ENCODE results near the gene NCK2.

Gene NCK2

DNA sequence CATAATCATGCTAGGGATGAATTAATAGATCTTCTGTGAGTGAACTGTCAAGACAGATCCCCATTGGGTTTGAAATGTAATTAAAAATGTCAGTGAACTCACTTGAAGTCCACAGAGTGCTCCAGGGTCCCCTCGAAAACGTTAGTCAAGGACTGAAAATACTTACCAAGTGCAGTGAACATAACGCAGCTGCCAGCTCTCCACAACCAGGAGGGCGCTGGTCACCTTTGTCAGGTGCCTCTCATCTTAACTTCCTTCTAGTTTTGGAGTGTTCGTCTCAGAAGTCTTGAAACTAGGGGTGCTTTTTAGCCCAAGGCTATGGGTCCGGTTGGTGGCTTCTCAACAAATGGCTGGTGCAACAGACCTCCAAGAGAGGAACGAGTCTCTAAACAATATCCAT lies 70.7 kb downstream of the NCK2 start:
- TF ChIP-seq, protein P1, sequence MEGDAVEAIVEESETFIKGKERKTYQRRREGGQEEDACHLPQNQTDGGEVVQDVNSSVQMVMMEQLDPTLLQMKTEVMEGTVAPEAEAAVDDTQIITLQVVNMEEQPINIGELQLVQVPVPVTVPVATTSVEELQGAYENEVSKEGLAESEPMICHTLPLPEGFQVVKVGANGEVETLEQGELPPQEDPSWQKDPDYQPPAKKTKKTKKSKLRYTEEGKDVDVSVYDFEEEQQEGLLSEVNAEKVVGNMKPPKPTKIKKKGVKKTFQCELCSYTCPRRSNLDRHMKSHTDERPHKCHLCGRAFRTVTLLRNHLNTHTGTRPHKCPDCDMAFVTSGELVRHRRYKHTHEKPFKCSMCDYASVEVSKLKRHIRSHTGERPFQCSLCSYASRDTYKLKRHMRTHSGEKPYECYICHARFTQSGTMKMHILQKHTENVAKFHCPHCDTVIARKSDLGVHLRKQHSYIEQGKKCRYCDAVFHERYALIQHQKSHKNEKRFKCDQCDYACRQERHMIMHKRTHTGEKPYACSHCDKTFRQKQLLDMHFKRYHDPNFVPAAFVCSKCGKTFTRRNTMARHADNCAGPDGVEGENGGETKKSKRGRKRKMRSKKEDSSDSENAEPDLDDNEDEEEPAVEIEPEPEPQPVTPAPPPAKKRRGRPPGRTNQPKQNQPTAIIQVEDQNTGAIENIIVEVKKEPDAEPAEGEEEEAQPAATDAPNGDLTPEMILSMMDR (IDR thresholded peaks at IDR 0.05; ENCODE audit: low read depth, low read length): no peak
- no peak for DNase-seq (ENCODE audit: extremely low read depth, low read depth)

DNA sequence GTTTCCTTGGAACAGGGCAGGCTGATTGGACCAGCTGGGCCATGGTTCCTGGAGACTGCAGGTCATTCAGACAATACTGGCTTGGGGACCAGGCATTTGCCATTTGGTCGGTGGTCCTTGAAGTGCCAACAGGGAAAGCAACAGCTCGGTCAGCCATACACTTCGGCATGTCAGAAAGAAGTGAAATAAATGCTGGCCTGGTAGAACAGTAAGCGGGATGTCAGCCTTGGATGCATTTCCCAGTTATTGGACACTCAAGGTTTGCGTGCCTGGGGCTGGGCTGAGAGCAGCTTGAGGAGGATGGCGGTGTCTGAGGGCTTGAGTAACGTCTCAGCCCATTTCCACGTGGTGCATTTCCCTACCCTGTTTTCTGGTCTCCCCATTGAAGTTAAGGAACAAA lies 75.4 kb downstream of the NCK2 start:
- DNase-seq (ENCODE audit: extremely low read depth, low read depth): no peak
- TF ChIP-seq, protein P1 (IDR thresholded peaks at IDR 0.05; ENCODE audit: low read depth, low read length): no peak

DNA sequence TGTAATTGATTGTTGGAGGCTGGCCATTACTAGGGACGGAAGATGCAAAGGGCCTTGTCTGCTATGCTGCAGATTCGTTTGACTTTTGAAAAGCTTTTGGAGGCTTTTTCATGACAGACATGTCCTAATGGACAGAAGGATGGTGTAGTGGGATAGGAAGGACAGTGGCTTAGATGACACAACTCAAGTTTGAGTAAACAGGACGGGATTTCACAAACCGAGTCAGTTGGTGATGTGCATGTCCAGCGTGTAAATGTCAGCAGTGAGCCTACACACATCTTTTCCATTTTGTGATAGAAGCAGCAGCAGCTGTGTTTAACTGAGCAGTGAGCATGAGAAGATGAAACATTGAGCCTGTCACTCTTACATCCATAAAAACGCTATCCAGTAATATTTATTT lies 76.0 kb downstream of the NCK2 start:
- no peak for DNase-seq (ENCODE audit: extremely low read depth, low read depth)
- TF ChIP-seq, protein P1 (IDR thresholded peaks at IDR 0.05; ENCODE audit: low read depth, low read length): no peak

DNA sequence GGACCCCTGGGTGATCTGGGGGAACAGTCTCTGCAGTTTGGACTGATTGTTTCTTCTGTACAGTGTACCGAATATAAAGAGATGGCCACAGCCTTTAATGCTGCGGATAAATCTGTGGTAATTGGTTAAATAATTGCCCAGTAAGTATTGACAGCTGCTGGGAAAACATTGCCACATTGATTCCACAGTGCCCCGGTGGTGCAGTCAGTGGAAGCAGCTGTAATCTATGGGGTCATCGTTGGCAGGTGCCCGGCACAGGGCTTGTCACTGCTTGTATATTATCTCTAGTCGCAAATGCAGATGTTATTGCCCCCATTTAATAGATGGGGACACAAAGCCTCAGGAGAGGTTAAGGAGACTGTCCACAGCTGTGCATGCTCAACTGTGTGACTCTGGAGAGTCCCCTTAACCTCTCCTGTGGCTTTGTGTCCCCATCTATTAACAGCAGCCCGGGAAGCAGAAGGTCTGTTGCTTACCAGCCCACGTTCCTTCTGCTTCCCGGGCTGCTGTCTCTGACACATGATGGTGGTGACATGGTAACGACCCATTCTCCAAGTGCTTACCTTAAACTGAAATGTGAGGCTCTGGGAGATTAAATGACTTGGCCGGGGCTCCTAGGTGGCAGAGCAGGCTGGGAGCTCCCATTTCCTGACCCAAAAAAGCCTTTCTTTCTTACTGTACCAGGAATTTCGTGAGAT lies 76.9 kb downstream of the NCK2 start:
- DNase-seq (ENCODE audit: extremely low read depth, low read depth): no peak
- TF ChIP-seq, protein P1 (IDR thresholded peaks at IDR 0.05; ENCODE audit: low read depth, low read length): no peak

DNA sequence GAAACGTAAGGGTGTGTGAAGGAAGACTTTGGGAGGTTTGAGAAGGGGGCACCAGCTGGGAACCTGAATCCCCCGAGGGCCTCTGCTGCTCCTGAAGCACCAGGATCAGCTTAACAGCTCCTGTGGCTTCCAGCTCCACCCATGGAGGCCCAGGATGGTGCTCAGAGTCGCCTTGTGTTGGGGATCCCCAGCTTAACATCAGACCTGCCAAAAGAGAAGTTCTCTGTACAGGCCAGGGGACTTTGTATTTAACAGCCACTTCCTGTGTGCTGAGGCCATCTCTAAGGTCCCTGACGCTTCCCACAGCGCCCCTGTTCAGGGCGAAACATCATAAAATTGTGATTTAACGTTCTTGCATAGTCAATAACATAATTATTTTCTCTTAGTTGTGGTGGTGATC lies 77.5 kb downstream of the NCK2 start:
- TF ChIP-seq, protein P1 (IDR thresholded peaks at IDR 0.05; ENCODE audit: low read depth, low read length): no peak
- no peak for DNase-seq (ENCODE audit: extremely low read depth, low read depth)

DNA sequence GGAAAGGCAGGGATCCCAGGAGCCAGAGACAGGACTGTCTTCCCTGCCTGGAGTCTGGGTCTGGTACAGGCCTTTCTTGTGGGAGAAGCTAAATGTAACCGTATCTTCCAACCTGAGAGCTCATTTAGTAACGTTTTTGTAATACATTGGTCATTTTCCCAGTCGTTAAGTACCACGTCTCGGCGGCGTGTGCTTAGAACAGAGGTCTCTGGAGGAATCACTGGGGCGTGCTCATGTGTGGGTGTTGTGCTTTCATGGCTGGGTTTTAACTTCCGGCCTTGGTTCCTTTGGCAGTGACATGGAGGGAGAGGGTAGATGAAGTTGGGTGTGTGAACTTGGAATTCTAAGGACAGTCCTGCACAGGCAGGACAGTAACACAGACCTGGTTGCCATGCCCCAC lies 79.7 kb downstream of the NCK2 start:
- DNase-seq (ENCODE audit: extremely low read depth, low read depth): no peak
- TF ChIP-seq, protein P1 (IDR thresholded peaks at IDR 0.05; ENCODE audit: low read depth, low read length): no peak

DNA sequence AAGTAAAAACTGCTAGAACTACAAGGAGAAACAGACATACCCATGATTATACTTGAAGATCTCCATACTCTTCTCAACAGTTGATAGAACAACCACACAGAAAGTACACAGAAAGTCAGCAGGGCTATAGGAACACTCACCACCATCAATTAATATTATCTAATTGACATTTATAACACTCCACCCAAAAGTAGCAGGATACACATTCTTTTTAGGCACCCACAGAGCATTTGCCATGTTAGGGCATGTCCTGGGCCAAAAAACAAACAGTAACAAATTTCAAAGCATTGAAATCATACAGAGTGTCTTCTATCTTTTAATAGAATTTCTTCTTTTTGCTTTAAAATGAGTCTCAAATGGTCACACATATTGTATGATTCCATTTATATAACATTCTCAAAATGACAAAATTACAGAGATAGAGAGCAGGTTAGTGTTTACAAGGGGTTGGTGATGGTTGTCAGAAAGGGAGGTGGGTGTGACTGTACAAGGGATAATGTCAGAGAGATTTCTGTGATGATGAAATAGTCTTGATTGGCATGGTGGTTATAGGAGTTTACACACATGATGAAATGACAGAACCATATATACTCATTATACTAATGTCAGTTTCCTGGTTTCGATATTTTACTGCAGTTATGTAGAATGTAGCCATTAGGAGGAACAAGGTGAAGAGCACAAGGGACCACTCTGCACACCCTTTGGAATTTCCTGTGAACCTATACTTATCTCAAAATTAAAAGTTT lies 82.8 kb downstream of the NCK2 start:
- DNase-seq (ENCODE audit: extremely low read depth, low read depth): no peak
- TF ChIP-seq, protein P1 (IDR thresholded peaks at IDR 0.05; ENCODE audit: low read depth, low read length): no peak

All from AG09319 (cell line).